GM12874 (cell line): ENCODE results near the gene SLC25A47.

Source experiments
- TF ChIP-seq, protein P1 (sequence below): IDR thresholded peaks from 2 replicates; pipeline ENCODE4 v1.5.1; 2011; ENCODE audit warnings: low read depth, mild to moderate bottlenecking, control low read depth, low read length, moderate library complexity; ENCODE audit not compliant: insufficient read depth

Gene SLC25A47

DNA sequence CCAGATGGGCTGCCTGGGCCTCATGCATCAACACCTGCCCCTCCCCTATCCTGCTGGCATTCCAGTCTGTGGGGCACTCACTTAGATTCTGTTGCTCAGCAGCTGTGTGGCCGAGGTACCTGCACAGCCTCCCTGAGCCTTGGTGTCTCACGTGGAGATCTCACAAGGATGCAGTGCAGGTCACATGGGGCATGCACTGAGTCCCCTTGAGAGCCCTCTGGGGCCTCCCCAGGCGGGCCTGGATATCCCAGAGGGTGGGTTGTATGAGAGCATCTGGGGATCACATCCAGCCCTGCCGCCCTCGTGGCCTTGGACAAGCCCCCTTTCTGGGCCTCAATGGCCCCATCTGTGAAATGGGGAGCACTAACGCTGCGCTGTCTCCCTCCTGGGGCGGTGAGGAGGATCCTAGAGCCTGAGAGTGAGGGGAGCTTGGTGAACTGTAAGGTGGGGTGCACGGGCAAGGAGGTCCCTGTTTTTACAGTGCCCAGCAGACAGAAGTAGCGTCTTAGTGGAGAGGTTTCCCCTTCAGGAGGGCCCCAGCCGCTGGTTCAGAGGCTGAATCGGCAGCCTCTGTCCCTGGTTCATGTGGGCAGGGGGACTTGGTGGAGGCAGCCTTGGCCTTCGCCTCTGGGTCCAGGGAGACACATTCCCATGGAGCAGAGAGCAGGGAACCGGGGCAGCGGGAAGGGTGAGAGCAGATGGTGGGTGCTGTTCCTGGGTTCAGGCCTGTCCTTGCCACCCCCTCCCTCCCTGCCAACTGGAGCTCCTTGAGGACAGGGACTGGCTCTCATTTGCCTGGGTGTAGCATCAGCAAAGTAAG, 791 bp upstream of the SLC25A47 start:
- TF ChIP-seq, protein P1, sequence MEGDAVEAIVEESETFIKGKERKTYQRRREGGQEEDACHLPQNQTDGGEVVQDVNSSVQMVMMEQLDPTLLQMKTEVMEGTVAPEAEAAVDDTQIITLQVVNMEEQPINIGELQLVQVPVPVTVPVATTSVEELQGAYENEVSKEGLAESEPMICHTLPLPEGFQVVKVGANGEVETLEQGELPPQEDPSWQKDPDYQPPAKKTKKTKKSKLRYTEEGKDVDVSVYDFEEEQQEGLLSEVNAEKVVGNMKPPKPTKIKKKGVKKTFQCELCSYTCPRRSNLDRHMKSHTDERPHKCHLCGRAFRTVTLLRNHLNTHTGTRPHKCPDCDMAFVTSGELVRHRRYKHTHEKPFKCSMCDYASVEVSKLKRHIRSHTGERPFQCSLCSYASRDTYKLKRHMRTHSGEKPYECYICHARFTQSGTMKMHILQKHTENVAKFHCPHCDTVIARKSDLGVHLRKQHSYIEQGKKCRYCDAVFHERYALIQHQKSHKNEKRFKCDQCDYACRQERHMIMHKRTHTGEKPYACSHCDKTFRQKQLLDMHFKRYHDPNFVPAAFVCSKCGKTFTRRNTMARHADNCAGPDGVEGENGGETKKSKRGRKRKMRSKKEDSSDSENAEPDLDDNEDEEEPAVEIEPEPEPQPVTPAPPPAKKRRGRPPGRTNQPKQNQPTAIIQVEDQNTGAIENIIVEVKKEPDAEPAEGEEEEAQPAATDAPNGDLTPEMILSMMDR = no peak

DNA sequence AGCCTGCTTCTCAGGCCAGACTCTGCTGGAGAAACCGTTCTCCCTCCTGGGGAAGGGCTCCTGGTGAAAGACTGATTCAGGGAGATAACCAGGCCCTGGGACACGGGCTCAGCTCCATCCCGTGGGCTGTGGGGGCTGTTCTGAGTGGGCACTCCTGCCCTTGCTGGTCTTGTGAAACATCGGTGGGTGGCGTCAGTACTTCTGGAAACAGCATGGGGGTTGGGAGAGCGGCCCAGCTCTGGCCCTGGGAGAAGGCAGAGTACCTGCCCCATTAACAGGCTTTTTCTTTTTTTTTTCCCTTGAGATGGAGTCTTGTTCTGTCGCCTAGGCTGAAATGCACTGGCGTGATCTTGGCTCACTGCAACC, 786 bp downstream of the SLC25A47 start:
- TF ChIP-seq, protein P1 = no peak

DNA sequence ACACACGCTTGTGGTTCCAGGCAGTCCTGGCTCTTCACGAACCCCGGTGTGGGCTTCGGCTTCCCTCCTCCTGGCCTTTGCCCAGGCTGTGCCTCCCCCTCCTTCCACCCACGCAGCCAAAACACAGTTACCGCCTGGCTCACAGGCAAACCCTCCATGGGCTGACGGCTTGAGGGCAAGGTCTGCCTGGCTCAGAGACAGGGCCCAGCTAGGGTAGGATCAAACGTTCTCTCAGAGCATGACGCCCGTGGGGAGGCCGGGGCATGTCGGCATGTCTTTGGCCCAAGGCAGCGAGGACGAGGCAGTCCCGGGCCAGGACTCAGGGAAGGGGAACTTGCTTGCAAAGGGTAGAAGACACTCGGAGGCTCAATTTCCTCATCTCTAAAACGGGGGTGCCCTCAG, 2.1 kb downstream of the SLC25A47 start:
- TF ChIP-seq, protein P1 = no peak

DNA sequence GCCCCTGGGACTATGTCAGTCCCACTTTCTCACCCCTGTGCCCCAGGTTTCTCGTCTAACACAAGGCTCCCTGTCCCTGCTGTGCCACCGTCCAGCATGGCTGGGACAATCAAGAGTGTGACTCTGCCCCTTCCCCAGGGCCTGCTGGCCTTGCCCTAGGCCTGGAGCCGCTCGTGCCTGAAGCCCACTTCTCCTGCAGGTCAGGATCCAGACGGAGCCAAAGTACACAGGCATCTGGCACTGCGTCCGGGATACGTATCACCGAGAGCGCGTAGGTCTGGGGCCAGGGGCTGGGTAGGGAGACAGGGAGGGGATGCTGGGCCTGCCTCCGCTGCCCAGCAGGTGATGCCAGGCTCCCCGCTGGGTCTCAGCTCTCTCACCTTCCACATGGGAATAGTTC, 2.8 kb downstream of the SLC25A47 start:
- TF ChIP-seq, protein P1 = no peak

DNA sequence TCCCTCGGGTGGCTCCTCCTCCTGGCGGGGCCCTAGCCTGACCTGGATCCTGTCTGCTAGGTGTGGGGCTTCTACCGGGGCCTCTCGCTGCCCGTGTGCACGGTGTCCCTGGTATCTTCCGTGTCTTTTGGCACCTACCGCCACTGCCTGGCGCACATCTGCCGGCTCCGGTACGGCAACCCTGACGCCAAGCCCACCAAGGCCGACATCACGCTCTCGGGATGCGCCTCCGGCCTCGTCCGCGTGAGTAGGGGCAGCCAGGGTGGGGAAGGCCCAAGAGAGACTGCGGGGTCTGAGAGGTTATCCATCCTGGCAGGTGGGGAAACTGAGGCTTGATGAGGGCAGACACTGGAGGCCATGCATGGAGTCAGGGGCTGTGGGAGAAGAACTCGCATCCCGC, 4.0 kb downstream of the SLC25A47 start:
- TF ChIP-seq, protein P1 = no peak

DNA sequence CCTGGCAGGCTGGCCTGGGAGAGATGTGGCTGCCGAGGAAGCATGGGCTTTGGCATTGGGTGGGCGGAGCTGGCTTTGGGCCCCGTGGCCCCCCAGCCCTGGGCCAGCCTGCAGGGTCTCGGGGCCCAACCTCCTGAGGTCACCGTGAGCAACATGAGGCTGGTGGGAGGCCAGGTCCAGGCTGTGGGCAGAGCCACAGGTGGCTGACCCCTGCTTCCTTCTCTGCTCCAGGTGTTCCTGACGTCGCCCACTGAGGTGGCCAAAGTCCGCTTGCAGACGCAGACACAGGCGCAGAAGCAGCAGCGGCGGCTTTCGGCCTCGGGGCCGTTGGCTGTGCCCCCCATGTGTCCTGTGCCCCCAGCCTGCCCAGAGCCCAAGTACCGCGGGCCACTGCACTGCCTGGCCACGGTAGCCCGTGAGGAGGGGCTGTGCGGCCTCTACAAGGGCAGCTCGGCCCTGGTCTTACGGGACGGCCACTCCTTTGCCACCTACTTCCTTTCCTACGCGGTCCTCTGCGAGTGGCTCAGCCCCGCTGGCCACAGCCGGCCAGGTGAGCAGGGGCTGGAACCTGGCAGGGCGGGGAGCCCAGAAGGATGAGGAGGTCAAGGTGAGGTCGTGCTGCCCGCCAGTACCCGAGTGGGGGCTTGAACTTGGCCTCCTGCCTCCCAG, 5.5 kb downstream of the SLC25A47 start:
- TF ChIP-seq, protein P1 = no peak

DNA sequence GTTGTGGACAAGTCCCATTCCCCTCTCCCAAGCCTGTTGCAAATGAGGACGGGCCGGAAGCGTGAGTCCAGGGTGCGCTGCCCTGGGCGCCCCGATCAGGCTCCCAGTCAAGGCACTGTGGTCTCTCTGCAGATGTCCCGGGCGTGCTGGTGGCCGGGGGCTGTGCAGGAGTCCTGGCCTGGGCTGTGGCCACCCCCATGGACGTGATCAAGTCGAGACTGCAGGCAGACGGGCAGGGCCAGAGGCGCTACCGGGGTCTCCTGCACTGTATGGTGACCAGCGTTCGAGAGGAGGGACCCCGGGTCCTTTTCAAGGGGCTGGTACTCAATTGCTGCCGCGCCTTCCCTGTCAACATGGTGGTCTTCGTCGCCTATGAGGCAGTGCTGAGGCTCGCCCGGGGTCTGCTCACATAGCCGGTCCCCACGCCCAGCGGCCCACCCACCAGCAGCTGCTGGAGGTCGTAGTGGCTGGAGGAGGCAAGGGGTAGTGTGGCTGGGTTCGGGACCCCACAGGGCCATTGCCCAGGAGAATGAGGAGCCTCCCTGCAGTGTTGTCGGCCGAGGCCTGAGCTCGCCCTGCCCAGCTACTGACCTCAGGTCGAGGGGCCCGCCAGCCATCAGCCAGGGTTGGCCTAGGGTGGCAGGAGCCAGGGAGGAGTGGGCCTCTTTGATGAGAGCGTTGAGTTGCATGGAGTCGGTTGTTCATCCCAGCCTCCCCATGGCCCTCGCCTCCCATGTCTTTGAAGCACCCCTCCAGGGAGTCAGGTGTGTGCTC, 6.3 kb downstream of the SLC25A47 start:
- TF ChIP-seq, protein P1 = no peak
